Neural progenitor cell (in vitro differentiated cells): Measurements from ENCODE around the gene PLD2. TPM values are rescaled to one million over a fixed set of nuclear protein-coding genes. Genes with fewer than 3 reads are reported as not detected.

Experiments used
- DNase-seq: peaks from one replicate; pipeline ENCODE4 v3.0.0-alpha.2; 2016; ENCODE audit warnings: low spot score
- H2AFZ ChIP-seq: fragments of 200-600 bp; sonication (generic); replicated peaks from 2 replicates; pipeline ENCODE4 v1.6.1; 2016; ENCODE audit warnings: antibody characterized with exemption
- H3F3A ChIP-seq: fragments of 200-600 bp; sonication (generic); 2 replicates; pipeline ENCODE4 v1.6.1; 2016; ENCODE audit warnings: antibody characterized with exemption, low read depth
- H3K27ac ChIP-seq: fragments of 200-600 bp; sonication (generic); 2 replicates; pipeline ENCODE4 v1.5.1; 2016; ENCODE audit warnings: mild to moderate bottlenecking
- H3K27me3 ChIP-seq: fragments of 200-600 bp; sonication (generic); 2 replicates; pipeline ENCODE4 v1.6.1; 2016; ENCODE audit warnings: mild to moderate bottlenecking, moderate library complexity
- H3K36me3 ChIP-seq: fragments of 200-600 bp; sonication (generic); 2 replicates; pipeline ENCODE4 v1.5.1; 2016
- H3K4me1 ChIP-seq: fragments of 200-600 bp; sonication (generic); 2 replicates; pipeline ENCODE4 v1.6.1; 2016; ENCODE audit warnings: mixed run types
- H3K4me2 ChIP-seq: fragments of 200-600 bp; sonication (generic); 2 replicates; pipeline ENCODE4 v1.6.1; 2016
- H3K4me3 ChIP-seq: fragments of 200-600 bp; sonication (generic); 2 replicates; pipeline ENCODE4 v1.5.1; 2016
- H3K79me2 ChIP-seq: fragments of 200-600 bp; sonication (generic); 2 replicates; pipeline ENCODE4 v1.6.1; 2016; ENCODE audit warnings: low read depth
- H3K9ac ChIP-seq: fragments of 200-600 bp; sonication (generic); 2 replicates; pipeline ENCODE4 v1.6.1; 2016
- H3K9me3 ChIP-seq: fragments of 200-600 bp; sonication (generic); 2 replicates; pipeline ENCODE4 v1.5.1; 2016; ENCODE audit warnings: low read depth
- H4K20me1 ChIP-seq: fragments of 200-600 bp; sonication (generic); 2 replicates; pipeline ENCODE4 v1.6.1; 2016; ENCODE audit warnings: low read depth
- H3K27ac Mint-ChIP-seq: 3 replicates; pipeline ENCODE4 v1.8.0; 2021; ENCODE audit warnings: mixed read lengths
- H3K27me3 Mint-ChIP-seq: 2 replicates; pipeline ENCODE4 v1.8.0; 2022; ENCODE audit warnings: low read depth, mild to moderate bottlenecking, inconsistent platforms, moderate library complexity, mixed read lengths; ENCODE audit not compliant: insufficient read depth
- H3K36me3 Mint-ChIP-seq: 3 replicates; pipeline ENCODE4 v1.8.0; 2021; ENCODE audit warnings: mixed read lengths
- H3K4me1 Mint-ChIP-seq: 3 replicates; pipeline ENCODE4 v1.8.0; 2021; ENCODE audit warnings: mixed read lengths
- H3K4me3 Mint-ChIP-seq: 3 replicates; pipeline ENCODE4 v1.8.0; 2021; ENCODE audit warnings: mild to moderate bottlenecking, moderate library complexity, mixed read lengths
- H3K9me3 Mint-ChIP-seq: 3 replicates; pipeline ENCODE4 v1.8.0; 2020; ENCODE audit warnings: mixed read lengths
- EZH2 ChIP-seq: fragments of 200-600 bp; sonication (generic); IDR thresholded peaks from 2 replicates; pipeline ENCODE4 v1.6.1; 2017; ENCODE audit warnings: antibody characterized with exemption, mild to moderate bottlenecking, moderate library complexity
- EZH2phosphoT487 ChIP-seq: fragments of 200-600 bp; sonication (generic); IDR thresholded peaks from 2 replicates; pipeline ENCODE4 v1.6.1; 2017; ENCODE audit warnings: antibody characterized with exemption
- total RNA-seq: library from RNA; depleted of rRNA; stranded (reverse); fragments of >200 nt; gene quantifications from 2 replicates; pipeline ENCODE4 v1.2.3, GENCODE V29; 2015; ENCODE audit warnings: low replicate concordance
- TF ChIP-seq, protein P1 (sequence below): fragments of 200-600 bp; sonication (generic); IDR thresholded peaks from 2 replicates; pipeline ENCODE4 v1.5.1; 2017; ENCODE audit warnings: antibody characterized with exemption, mild to moderate bottlenecking

The PLD2 gene
- total RNA-seq, 1 donor from 2014 or later = 23.8 TPM

- Histone ChIP-seq H3K36me3 (no peaks in the 10 kb centered on the region), H3K79me2 (no peaks in the 10 kb centered on the region), H4K20me1 (no peaks in the 10 kb centered on the region), H3K9me3 (no peaks in the 10 kb centered on the region), H3K27ac (no peak overlapping the region), H3F3A (peaks cover 4% of the 10 kb centered on the region), H3K4me2 (no peak overlapping the region), H3K9ac (no peak overlapping the region), H3K4me3 (no peak overlapping the region), H2AFZ (no peak overlapping the region), H3K27me3 (no peaks in the 10 kb centered on the region), H3K4me1 (no peaks in the 10 kb centered on the region)
- H3K27ac Mint-ChIP-seq = no peak overlapping the region
- peaks cover 3% of the 10 kb centered on the region for H3K27me3 Mint-ChIP-seq
- H3K4me3 Mint-ChIP-seq = no peak overlapping the region
- no peaks in the 10 kb centered on the region for H3K9me3 Mint-ChIP-seq
- no peaks in the 10 kb centered on the region for H3K4me1 Mint-ChIP-seq
- TF ChIP-seq, protein P1, sequence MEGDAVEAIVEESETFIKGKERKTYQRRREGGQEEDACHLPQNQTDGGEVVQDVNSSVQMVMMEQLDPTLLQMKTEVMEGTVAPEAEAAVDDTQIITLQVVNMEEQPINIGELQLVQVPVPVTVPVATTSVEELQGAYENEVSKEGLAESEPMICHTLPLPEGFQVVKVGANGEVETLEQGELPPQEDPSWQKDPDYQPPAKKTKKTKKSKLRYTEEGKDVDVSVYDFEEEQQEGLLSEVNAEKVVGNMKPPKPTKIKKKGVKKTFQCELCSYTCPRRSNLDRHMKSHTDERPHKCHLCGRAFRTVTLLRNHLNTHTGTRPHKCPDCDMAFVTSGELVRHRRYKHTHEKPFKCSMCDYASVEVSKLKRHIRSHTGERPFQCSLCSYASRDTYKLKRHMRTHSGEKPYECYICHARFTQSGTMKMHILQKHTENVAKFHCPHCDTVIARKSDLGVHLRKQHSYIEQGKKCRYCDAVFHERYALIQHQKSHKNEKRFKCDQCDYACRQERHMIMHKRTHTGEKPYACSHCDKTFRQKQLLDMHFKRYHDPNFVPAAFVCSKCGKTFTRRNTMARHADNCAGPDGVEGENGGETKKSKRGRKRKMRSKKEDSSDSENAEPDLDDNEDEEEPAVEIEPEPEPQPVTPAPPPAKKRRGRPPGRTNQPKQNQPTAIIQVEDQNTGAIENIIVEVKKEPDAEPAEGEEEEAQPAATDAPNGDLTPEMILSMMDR = no peak
- no peak for TF ChIP-seq EZH2
- H3K36me3 Mint-ChIP-seq = no peaks in the 10 kb centered on the region
- no peak for DNase-seq
Observed at GRCh38 chr17:4766201-4766600, 40.8 kb upstream of the PLD2 start.

DNA sequence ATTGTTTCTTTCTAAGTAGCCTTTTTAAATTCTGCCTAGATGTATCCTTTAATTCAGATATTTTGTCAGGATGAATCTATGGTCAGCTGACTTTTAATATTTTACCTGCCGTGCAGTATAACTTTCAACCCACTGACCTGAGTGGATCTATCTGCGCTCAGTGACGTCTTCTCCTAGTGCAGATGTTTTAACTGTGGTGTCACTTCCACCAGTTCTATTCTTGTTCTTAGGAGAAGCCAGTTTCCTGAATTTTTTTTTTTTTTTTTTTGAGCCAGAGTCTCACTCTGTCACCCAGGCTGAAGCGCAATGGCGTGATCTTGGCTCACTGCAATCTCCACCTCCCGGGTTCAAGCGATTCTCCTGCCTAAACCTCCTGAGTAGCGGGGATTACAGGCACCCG lies 40.2 kb upstream of the PLD2 start:
- TF ChIP-seq EZH2 (no peak), EZH2phosphoT487 (no peak)
- TF ChIP-seq, protein P1 = no peak
- H3K4me3 Mint-ChIP-seq = no peak overlapping the region
- no peaks in the 10 kb centered on the region for H3K36me3 Mint-ChIP-seq
- no peaks in the 10 kb centered on the region for H3K4me1 Mint-ChIP-seq
- H3K27ac Mint-ChIP-seq = no peak overlapping the region
- Histone ChIP-seq H3F3A (peaks cover 4% of the 10 kb centered on the region), H3K79me2 (no peaks in the 10 kb centered on the region), H3K4me2 (no peak overlapping the region), H3K9ac (no peak overlapping the region), H3K36me3 (no peaks in the 10 kb centered on the region), H3K4me1 (no peaks in the 10 kb centered on the region), H3K27me3 (no peaks in the 10 kb centered on the region), H4K20me1 (no peaks in the 10 kb centered on the region), H3K27ac (no peak overlapping the region), H2AFZ (no peak overlapping the region), H3K9me3 (no peaks in the 10 kb centered on the region), H3K4me3 (no peak overlapping the region)
- DNase-seq = no peak
- H3K9me3 Mint-ChIP-seq = no peaks in the 10 kb centered on the region
- H3K27me3 Mint-ChIP-seq = peaks cover 3% of the 10 kb centered on the region

DNA sequence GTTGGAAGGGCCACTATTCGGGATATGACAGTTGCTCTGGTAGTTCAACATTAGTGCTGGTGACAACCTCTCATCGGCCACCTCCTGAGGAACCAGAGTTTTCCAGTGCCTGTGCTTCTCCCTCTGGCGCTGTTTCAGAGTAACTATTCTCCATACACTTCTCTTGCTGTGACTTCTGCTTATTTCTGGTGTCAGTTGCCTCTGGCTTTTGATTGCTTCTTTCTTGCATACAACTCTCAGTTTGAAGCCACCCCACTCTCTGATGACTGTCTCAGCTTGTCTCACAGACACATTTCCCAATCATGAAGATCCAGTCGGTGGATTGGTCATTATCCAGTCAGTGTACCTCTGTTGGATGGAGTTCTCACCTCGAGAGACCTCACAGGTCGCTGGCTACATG lies 38.7 kb upstream of the PLD2 start:
- H2AFZ ChIP-seq = no peak overlapping the region
- H3K4me3 Mint-ChIP-seq = no peak overlapping the region
- no peaks in the 10 kb centered on the region for H4K20me1 ChIP-seq
- DNase-seq = no peak
- H3K4me1 ChIP-seq = no peaks in the 10 kb centered on the region
- no peaks in the 10 kb centered on the region for H3K36me3 Mint-ChIP-seq
- no peaks in the 10 kb centered on the region for H3K79me2 ChIP-seq
- no peaks in the 10 kb centered on the region for H3K9me3 ChIP-seq
- H3K4me2 ChIP-seq = no peak overlapping the region
- H3K9me3 Mint-ChIP-seq = no peaks in the 10 kb centered on the region
- no peaks in the 10 kb centered on the region for H3K36me3 ChIP-seq
- no peaks in the 10 kb centered on the region for H3K27me3 ChIP-seq
- peaks cover 6% of the 10 kb centered on the region for H3K27me3 Mint-ChIP-seq
- H3K4me1 Mint-ChIP-seq = no peaks in the 10 kb centered on the region
- TF ChIP-seq EZH2 = no peak
- TF ChIP-seq, protein P1 = no peak
- H3K9ac ChIP-seq = no peak overlapping the region
- no peak overlapping the region for H3K27ac Mint-ChIP-seq
- no peak overlapping the region for H3K4me3 ChIP-seq
- peaks cover 4% of the 10 kb centered on the region for H3F3A ChIP-seq
- H3K27ac ChIP-seq = no peak overlapping the region

GRCh38 chr17:4769628-4770027 lies 37.3 kb upstream of the PLD2 start:
- no peak overlapping the region for H3K4me3 ChIP-seq
- H3K9me3 Mint-ChIP-seq = no peaks in the 10 kb centered on the region

More at GRCh38 chr17:4769628-4770027, 37.3 kb upstream of the PLD2 start:
- Histone ChIP-seq H3K36me3 (no peaks in the 10 kb centered on the region), H2AFZ (no peak overlapping the region), H3K9me3 (no peaks in the 10 kb centered on the region), H4K20me1 (no peaks in the 10 kb centered on the region), H3K27me3 (no peaks in the 10 kb centered on the region), H3K27ac (no peak overlapping the region), H3K4me2 (no peak overlapping the region), H3F3A (peaks cover 1% of the 10 kb centered on the region), H3K4me1 (no peaks in the 10 kb centered on the region), H3K9ac (no peak overlapping the region), H3K79me2 (no peaks in the 10 kb centered on the region)
- TF ChIP-seq EZH2phosphoT487 = no peak
- TF ChIP-seq, protein P1 = no peak
- TF ChIP-seq EZH2 = no peak
- DNase-seq = no peak
- H3K4me3 Mint-ChIP-seq = no peak overlapping the region
- H3K36me3 Mint-ChIP-seq = no peaks in the 10 kb centered on the region
- no peak overlapping the region for H3K27ac Mint-ChIP-seq
- H3K4me1 Mint-ChIP-seq = no peaks in the 10 kb centered on the region
- H3K27me3 Mint-ChIP-seq = peaks cover 9% of the 10 kb centered on the region
